GM21528 (cell line): ENCODE results near the gene EED.

Experiments
- ATAC-seq: cut with Tn5 transposase; IDR thresholded peaks from one replicate; pipeline ENCODE4 v1.9.1; 2021; ENCODE audit warnings: mild to moderate bottlenecking, moderate library complexity; ENCODE audit not compliant: unreplicated experiment, low FRiP score

Gene EED

DNA sequence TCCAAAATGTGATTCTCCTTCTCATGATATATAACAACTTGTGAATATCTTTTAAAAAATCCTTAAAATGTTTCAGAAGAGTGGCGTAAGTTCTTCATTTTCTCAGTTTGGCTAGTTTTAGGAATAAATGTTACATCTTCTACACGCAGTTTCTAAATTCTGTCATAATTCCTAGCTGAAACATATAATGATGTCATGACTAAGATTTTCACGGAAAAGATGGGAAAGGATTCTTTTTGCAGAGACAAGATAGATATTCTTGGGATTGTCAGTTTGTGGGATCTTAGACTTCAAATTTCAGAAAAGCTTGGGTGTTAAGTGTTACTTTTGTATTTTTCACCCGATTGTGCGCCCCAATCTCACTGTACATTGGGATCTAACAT lies 1.7 kb downstream of the EED start:
- ATAC-seq: no peak

DNA sequence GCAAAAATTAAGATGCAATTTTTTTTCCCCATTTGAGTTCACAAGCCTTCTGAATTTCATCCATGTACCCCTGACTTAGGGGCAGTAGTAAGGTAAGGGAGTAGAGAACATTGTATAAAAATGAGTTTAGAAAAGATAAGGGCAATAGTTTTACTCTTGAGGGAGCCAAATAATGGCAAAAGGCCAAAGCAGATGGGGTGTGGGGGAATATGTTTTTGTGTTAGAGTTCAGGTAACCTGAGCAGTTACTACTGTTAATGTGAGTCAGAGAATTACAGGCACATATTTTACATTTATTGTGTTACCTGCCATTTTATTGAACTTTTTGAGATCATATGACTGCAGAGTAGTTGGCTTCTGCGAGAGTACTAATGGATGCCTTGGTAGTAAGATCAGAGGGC lies 3.1 kb downstream of the EED start:
- no peak for ATAC-seq

DNA sequence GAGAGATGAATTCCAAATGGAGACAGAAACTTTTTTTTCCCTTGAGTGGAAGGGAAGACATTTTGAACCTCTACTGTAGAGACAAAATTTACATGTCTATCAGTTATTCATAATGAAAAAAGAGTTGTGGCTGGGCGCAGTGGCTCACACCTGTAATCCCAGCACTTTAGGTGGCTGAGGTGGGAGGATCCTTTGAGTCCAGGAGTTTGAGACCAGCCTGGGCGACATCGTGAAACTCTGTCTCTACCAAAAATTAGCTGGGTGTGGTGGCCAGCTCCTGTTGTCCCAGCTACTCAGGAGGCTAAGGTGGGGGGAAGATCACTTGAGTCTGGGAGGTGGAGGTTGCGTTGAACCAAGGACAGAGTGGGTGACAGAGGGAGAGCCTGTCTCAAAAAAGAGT lies 4.1 kb downstream of the EED start:
- no peak for ATAC-seq

DNA sequence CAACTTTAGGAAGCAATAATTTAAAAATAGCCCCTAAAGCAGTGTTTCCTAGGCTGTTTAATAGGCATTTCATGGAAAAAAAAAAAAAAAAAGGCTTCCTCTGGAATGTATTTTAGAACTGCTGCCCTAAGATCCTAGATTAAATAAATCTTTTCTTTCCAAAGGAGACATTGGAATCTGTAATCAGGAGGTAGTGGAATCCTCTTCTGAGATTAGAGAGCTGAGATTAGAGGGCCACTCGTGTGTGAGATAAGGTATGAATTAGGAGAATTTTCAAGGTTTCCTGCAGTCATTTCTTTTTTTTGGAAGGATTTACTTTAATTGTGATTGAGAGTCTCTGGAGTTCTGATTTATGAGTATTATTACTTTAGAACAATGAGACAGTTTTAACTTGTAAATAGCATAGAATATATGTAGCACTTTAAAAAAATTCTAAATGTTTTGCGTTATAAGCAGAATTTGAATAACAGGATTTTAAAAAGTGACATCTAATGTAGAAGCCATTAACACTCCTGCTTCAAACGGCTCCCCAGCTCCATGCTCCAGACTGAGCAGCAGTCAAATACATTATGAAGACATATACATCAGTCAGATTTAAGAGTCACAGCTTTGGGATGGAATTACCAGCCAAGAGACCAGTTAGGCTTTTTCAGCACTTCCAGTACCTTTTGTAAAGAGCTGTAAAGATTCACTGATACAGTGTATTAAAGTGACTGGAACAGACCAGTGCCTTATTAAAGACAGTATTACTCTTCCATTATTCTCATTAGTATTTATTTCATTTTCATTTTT lies 5.0 kb downstream of the EED start:
- no peak for ATAC-seq

DNA sequence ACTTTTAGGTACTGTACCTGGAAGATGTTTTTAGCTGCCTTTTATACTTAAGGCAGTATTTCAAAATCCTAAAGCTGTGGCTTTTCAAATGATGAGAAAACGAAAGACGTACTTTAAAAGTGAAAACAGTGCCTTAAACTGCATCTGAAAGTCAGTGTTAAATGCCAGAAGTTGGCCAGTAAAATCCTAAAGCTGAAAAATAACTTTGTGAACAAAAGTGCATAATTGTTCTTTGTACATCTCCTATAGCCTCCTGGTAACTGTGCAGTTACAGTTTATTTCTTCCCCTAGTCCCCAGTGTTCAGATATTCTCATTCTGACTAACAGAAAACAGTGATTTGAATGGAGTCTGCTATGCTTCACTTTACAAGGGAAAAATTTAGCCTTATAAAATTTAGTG lies 6.8 kb downstream of the EED start:
- ATAC-seq: no peak

DNA sequence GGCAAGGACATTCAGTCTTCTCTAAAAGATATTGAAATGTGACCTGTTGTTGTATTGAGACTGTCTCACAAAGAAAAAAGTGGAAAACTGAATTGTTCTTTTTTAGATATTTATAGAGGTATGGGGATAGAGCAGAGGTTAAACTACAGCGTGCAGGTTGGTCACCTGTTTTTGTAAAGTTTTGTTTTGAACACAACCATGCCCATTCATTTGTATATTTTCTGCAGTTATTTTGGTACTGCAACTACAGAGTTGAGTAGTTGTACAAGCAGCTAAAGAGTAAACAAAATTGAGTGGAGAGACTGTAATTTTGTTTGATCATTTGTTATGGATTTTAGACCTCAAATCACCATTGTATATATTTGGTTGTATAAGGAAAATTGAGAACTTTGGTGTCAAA lies 11.3 kb downstream of the EED start:
- peak; percentile 81 for ATAC-seq

DNA sequence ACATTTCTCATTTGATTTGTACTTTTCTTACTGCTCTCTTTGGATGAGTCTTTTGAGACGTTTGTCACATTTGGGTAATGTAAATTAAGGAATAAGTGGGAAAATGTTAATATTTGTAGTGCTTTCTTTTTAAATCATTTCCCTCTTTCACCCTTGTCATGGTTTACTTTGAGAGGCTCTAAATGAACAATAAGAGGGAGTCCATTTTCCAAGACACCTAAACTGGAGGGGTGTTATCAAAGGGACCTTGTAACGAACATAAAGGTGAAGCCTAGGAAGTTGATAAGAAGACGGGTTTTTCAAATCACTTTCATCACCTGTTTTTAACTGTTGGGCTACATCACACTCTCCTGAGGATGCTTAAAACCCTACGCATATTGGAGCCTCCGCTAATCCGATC lies 12.1 kb downstream of the EED start:
- no peak for ATAC-seq

DNA sequence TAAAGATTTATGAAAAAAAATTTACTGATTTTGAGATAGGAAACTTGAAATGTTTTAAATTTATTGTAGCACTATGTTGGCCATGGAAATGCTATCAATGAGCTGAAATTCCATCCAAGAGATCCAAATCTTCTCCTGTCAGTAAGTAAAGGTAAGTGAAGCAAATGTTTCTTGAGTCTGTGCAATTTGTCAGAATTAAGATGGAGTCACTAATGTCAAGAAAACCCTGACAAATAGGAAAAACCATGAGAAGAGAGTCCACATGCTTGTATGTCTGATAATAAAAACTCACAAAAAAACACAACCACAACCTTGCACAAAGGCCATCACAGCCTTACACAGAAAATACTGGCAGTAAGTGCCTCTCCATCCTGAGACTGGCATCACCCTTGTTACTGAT lies 12.9 kb downstream of the EED start:
- ATAC-seq: no peak

DNA sequence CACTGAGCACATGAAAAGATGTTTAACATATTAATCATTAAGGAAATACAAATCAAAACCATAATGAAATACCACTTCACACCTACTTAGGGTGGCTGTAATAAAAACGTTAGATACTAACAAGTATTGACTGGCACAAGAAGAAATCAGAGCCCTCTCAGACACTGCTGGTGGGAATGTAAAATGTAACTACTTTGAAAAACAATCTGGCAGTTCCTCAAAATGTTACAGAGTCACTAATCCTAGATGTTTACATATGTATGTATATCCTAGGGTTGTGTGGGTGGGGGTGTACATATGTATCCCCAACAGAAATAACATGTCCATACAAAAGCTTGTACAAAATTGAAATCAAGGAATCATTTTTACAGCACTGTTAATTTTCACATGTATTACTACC lies 15.2 kb downstream of the EED start:
- ATAC-seq: no peak

DNA sequence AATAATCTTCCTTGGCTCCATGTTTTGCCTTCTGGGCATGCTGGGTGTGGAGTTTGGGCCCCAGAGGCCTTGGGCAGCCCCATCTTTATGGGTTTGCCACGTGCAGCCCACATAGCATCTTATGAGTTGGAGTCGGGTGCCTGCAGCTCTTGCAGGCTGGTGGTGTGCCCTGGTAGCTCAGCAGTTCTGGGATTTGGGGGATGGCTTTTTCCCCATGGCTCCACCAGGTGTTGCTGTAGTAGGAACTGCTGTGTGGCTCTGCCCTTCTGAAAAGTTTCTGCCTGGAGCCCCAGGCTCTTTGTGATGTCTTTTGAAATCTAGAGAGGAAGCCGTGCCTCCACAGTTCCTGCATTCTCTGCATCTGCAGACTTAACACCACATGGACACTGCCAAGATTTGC lies 16.8 kb downstream of the EED start:
- no peak for ATAC-seq

DNA sequence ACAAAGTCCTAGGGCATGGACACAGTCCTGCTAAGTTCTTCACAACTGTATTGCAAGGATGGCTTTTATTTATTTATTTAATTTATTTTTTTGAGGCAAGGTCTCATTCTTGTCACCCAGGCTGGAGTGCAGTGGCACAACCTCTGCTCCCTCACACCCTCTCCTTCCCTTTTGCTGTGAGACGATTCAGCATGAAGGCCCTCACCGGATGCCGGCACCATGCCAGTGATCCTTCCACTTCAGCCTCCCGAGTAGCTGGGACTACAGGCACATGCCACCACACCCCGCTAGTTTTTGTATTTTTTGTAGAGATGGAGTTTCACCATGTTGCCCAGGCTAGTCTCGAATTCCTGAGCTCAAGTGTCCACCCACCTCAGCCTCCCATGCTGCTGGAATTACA lies 17.8 kb downstream of the EED start:
- no peak for ATAC-seq

DNA sequence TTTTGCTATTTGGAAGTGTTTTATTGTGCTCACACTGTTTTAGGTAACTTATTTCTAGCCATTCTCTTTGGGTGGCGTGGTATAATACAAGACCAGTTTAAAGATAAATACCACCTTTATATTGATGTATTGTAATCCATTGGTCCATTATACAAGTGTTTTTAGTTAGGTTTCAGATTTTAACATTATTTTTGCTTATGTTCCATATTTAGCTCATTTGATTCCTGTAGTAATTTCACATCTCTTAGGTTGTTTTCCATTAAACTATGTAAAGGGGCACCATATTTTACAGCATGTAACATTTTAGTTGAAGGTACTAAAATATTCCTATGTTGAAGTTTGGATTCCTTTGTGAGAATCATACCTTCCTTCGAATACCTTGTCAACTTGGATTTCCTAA lies 20.1 kb downstream of the EED start:
- ATAC-seq: no peak

DNA sequence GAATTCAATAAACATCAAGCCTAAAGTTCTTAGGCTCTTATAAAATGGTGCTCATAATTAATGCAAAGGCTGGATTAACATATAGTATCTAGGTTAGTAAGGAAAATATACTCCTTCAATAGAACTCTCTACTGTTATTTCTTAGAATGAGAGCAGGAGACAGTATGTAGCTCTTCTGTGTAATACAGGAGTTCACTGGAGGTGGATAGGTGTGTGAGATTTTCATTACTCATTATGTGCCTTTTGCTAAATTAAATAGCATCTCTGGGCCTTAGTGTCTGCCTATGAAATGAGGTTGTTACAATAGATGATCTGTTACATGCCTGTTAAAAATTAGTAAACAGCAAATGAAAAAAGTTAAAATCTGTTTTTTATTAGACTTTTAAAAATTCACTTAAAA lies 20.6 kb downstream of the EED start:
- no peak for ATAC-seq

DNA sequence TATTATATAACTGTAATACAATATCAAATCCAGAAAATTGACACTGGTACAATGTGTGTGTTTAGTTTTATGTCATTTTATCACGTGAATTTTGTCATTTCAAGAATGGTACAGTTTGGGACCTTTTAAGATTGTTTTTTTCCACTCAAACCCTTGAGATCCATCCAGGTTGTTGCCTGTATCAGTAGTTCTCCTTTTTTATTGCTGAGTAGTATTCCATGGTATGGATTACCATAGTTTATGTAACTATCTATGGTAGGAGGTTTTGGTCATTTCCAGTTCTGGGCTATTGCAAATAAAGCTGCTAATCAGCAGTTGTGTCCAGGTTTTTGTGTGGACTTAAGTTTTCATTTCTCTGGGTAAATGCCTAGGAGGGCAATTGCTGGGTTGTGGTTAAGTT lies 25.1 kb downstream of the EED start:
- no peak for ATAC-seq

DNA sequence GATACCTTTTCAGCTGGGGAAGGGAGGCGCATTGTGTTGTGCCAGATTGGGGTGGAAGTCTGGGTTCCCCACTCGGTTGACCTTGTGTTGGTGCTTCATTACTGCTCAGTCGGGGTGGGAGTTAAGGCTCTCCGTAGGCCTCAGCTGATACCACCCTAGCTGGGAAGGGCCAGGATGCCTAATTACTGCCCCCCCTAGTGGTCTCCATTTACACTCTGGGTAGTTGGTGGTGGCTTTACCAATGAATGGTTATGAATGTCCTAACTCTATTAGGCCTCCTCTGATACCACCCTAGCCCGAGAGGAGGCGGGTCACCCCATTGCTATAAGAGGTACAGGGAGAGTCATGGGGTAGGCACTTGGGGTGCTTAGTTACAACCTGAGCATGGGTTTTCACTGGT lies 29.9 kb downstream of the EED start:
- no peak for ATAC-seq

DNA sequence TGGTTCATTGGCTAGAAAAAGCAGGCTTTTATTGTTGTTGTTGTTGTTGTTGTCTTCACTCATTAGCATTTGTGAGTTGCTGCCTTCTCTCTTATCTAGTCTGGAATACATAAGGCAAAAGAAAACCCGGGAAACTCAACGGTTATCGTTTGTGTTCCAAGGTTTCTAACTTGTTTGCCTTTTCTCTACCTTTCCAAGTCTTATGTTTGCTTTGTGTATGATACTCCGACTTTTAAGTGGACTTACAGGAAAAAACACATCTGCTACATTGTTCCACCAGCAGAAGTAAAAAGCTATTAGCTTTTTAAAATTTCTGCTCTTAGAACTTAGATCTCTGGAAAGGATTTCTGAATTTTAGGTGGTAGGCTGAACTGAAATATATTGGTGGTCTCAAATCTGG lies 30.4 kb downstream of the EED start:
- no peak for ATAC-seq

DNA sequence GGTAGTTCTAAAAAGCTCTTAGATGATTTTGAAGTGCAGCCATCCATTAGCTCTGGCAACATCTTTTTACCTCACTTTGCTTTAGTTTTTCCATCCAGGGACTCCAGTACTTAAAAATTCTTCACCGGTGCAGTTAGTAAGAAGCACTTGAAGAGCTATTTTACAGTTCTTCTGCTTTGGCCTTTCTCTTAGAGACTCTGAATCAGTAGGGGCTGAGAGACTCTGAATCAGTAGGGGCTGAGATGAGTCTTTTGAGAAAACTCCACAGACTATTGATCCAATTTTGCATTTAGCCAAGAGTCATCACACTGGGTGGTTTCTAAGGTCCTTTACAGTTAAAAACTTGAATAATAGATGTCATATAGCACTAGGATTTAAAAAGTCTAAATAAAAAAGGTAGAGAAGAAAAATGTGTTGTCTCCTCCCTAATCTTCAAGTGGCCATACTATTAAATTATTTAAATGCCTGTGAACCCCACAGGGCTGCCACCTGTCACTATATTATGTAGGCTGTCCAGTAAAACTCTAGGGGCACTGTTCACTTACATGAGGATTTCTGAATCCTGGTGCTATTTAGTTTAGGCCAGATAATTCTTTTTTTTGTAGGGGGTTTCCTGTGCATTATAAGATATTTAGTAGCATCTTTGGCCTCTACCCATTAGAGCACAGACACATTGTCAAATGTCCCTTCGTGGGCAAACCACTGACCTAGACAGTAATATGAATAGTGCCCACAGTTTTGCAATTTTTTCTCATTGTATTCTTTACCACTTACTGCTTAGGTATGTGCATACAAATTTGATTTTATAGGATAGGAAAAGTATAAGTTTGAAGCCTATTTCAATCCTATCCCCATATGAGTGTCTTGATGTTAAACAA lies 31.2 kb downstream of the EED start:
- ATAC-seq: no peak

DNA sequence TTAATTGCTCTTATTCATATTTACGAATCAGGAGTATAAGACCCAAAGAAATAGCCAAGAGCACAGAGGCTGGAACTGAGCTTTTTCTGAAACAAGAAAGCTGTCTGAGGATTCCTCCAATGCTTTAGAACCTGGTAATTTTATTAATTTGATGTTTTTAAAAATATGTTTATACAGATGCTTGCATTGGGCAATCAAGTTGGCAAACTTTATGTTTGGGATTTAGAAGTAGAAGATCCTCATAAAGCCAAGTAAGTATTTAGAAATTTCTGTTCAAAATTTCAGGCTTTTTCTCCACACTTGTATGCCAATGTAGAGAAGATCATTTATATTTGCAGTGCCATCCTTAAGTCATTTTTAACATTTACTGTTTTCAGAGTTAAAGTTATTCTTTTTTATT lies 33.2 kb downstream of the EED start:
- ATAC-seq: no peak

DNA sequence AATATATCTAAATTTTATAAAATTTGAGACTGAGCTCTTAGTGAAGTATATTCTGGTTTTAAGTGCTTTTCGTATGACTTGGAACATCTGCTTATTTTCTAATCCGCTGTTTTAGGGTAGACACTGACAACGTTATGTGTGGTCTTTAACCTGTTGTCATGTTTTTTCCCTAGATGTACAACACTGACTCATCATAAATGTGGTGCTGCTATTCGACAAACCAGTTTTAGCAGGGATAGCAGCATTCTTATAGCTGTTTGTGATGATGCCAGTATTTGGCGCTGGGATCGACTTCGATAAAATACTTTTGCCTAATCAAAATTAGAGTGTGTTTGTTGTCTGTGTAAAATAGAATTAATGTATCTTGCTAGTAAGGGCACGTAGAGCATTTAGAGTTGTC lies 33.7 kb downstream of the EED start:
- no peak for ATAC-seq

DNA sequence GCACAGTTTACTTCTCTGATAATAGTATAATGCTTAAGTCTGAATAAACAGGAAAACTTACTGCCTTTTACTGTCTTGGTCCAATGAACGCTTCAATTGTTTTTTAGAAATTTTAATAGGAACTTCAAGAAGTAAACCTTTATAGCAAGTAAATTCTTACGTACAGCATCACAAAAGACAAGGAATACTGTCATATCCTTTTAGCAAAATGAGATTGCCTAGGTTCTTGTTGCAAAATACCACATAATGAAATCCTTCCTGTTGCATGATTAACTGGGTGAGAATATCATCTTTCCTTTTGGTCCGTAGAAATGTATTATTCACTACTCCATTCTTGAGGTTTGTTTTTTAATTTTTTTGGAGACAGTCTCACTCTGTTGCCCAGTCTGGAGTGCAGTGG lies 35.2 kb downstream of the EED start:
- ATAC-seq: no peak

DNA sequence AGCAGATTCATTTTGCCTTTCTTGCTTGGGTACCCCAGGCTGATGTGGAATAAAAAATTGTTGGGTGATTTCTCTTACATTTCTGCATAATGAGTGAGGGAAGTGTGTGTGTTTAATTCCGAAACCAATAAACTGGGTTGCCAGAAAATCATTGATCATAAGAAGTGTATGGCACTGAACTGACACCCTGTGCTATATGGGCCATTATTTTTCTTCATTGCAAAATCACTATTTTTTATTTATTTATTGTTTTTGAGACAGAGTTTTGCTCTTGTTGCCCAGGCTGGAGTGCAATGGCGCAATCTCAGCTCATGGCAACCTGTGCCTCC lies 42.9 kb downstream of the EED start:
- no peak for ATAC-seq

DNA sequence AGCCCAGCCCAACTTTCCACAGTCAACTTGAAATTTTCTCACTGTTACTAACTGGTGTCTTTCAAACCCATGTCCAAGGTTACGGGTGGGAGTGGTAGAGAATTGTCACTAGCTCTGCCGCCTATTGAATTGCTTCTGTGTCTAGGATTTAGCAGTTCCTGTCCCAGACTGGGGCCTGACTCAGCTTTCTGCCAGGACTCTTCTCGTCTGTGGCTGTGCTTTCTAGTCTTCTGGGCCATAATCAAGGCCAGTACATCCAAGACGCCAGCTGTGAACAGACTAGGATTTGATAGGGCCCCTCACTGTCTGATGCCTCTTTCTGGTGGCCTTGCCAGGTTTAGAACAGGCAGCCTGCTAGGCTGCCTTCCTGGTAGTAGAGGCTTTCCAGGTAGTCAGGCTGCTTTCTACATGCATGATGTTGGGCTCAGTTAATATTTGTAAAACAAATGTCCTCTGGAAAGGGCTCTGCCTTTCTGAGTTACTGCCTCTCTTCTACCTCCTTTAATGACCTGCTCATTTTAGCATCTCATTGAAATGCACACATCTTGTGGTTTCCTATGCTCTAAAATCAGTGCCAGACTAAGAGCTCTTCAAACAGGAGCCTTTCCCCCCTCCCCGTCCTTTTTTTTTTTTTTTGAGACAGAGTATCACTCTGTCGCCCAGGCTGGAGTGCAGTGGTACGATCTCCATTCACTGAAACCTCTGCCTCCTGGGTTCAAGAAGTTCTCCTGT lies 44.4 kb downstream of the EED start:
- ATAC-seq: no peak
